Mesothelial cell of epicardium (in vitro differentiated cells): ENCODE data around the gene MYO5A. TPM values are rescaled to one million over a fixed set of nuclear protein-coding genes. Genes with fewer than 3 reads are reported as not detected.

Source experiments
- DNase-seq, 2 experiments: peaks; one replicate each; pipeline ENCODE4 v3.0.0; 2021; ENCODE audit warnings: low spot score in 2 of 2; ENCODE audit not compliant: unreplicated experiment in 2 of 2
- H3K27ac Mint-ChIP-seq: 2 replicates; pipeline ENCODE4 v1.8.0; 2021; ENCODE audit warnings: mixed read lengths
- H3K27me3 Mint-ChIP-seq: 2 replicates; pipeline ENCODE4 v1.8.0; 2021; ENCODE audit warnings: low read depth, mixed read lengths
- H3K36me3 Mint-ChIP-seq: 2 replicates; pipeline ENCODE4 v1.8.0; 2021; ENCODE audit warnings: mixed read lengths
- H3K4me1 Mint-ChIP-seq: 2 replicates; pipeline ENCODE4 v1.8.0; 2021; ENCODE audit warnings: mixed read lengths
- H3K4me3 Mint-ChIP-seq: 2 replicates; pipeline ENCODE4 v1.8.0; 2021; ENCODE audit warnings: mild to moderate bottlenecking, moderate library complexity, mixed read lengths
- H3K9me3 Mint-ChIP-seq: 2 replicates; pipeline ENCODE4 v1.8.0; 2021; ENCODE audit warnings: mixed read lengths
- microRNA-seq: library from miRNA; unstranded; fragments of <30 nt; microRNA quantifications from one replicate; pipeline ENCODE4 v1.2.0, GENCODE V29; 2021; ENCODE audit warnings: inconsistent platforms, mixed read lengths
- total RNA-seq: library from RNA; stranded (reverse); gene quantifications from 3 replicates; pipeline ENCODE4 v1.2.1, GENCODE V29; 2021
- TF ChIP-seq, protein P1 (sequence below): fragments of 200-600 bp; sonication (generic); IDR thresholded peaks from one replicate; pipeline ENCODE4 v1.5.0; 2021; ENCODE audit warnings: antibody characterized with exemption; ENCODE audit not compliant: unreplicated experiment

Gene MYO5A
- total RNA-seq, 1 donor from 2014 or later = 14.4 TPM

DNA sequence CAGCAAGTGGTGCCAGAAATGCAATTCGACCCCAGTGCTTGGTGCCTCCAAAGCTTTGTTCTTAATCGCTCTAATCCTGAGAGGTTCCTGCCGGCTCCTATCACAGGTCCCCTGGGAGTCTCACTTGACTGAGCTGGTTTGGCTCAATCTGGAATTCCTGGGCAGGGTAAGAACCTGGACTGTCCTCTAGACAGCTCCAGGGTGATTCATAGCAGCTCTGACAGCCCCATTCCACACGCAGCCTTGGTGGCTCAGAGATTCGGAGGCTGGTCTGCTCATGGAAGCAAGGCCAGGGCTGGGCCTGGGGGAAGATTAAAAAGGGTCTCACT is 271.0 kb downstream of the MYO5A start:
- no peak for DNase-seq
- Mint-ChIP-seq H3K36me3 (peaks cover 3% of the 10 kb centered on the region), H3K27ac (no peak overlapping the region), H3K4me1 (peaks cover 14% of the 10 kb centered on the region), H3K9me3 (no peaks in the 10 kb centered on the region), H3K4me3 (no peak overlapping the region), H3K27me3 (no peaks in the 10 kb centered on the region)
- TF ChIP-seq, protein P1, sequence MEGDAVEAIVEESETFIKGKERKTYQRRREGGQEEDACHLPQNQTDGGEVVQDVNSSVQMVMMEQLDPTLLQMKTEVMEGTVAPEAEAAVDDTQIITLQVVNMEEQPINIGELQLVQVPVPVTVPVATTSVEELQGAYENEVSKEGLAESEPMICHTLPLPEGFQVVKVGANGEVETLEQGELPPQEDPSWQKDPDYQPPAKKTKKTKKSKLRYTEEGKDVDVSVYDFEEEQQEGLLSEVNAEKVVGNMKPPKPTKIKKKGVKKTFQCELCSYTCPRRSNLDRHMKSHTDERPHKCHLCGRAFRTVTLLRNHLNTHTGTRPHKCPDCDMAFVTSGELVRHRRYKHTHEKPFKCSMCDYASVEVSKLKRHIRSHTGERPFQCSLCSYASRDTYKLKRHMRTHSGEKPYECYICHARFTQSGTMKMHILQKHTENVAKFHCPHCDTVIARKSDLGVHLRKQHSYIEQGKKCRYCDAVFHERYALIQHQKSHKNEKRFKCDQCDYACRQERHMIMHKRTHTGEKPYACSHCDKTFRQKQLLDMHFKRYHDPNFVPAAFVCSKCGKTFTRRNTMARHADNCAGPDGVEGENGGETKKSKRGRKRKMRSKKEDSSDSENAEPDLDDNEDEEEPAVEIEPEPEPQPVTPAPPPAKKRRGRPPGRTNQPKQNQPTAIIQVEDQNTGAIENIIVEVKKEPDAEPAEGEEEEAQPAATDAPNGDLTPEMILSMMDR = no peak

Small RNAs within 50 kb of the gene (microRNA-seq; reads per million reads assigned to microRNA genes)
- gene MIR1266 = 0.88 reads per million

Other genes starting within 250 kb of the MYO5A start
- 19.9 to 23.1 TPM (median 23.0 TPM) in 3 replicates for gene MYO5C, start 233.1 kb downstream of the MYO5A start, total RNA-seq
- 144 to 152 TPM (median 146 TPM) in 3 replicates for gene ARPP19, start 40.1 kb upstream of the MYO5A start, total RNA-seq
- gene ATOSA, start 150.5 kb upstream of the MYO5A start, total RNA-seq = 38.8 to 43.7 TPM (median 41.4 TPM) in 3 replicates